ENCODE data around the gene RPS6KA4. TPM values are rescaled to one million over a fixed set of nuclear protein-coding genes. Genes with fewer than 3 reads are reported as not detected.
A peak's percentile ranks its signal among the peaks of the same experiment; 100 is the strongest.

Gene RPS6KA4
- total and polyA plus RNA-seq, 7 donors, result 14.4 to 48.4 (median 17.9) TPM

- H3K9me3 ChIP-seq, result no peaks in the 10 kb centered on the region
- WGBS, 2 donors, result 14 to 26% methylated on average over 55 of the region's 55 CpGs
Observed at GRCh38 chr11:64341851-64342791, 16.8 kb upstream of the RPS6KA4 start.

GRCh38 chr11:64342869-64343745, 15.9 kb upstream of the RPS6KA4 start:
- no peak for TF ChIP-seq POLR2A (IDR thresholded peaks at IDR 0.05)
- TF ChIP-seq CTCF (IDR thresholded peaks at IDR 0.05), result no peak
- no peak for TF ChIP-seq POLR2AphosphoS5 (IDR thresholded peaks at IDR 0.05)
- no peak for TF ChIP-seq EP300 (IDR thresholded peaks at IDR 0.05)
- H3K27ac ChIP-seq, result peak overlapping the region; percentile 78 to 84 (median 82)
- no peaks in the 10 kb centered on the region for H3K9me3 ChIP-seq
- WGBS, 2 donors, result 57 to 71% methylated on average over 29 of the region's 29 CpGs
- H3K27me3 ChIP-seq, result no peaks in the 10 kb centered on the region
- peaks cover 0 to 24% (median 12%) of the 10 kb centered on the region in 4 donors for H3K4me1 ChIP-seq
- intact Hi-C loops (cut with DNase I), result loop anchor here (2.0 kb wide), 1 partner anchor 24 kb away; the partner anchor contains the start of gene PRDX5
- DNase-seq, result no peak
- no peaks in the 10 kb centered on the region for H3K36me3 ChIP-seq
- peak overlapping the region; percentile 9 to 44 (median 39) for H3K4me3 ChIP-seq

More at GRCh38 chr11:64341851-64342791, 16.8 kb upstream of the RPS6KA4 start:
- Histone ChIP-seq H3K36me3 (no peaks in the 10 kb centered on the region), H3K27ac (peak overlapping the region; percentile 78 to 84 (median 82)), H3K4me1 (peaks cover 0 to 24% (median 12%) of the 10 kb centered on the region in 4 donors), H3K4me3 (peak overlapping the region; percentile 9 to 44 (median 39)), H3K27me3 (no peaks in the 10 kb centered on the region)
- DNase-seq, result peak; percentile 94
- TF ChIP-seq CTCF (IDR thresholded peaks at IDR 0.05) (peak; percentile 8 to 56 (median 46)), EP300 (IDR thresholded peaks at IDR 0.05) (no peak), POLR2AphosphoS5 (IDR thresholded peaks at IDR 0.05) (peak; percentile 44 to 75 (median 60)), POLR2A (IDR thresholded peaks at IDR 0.05) (peak in 1 of 2 donors; percentile 29)
- intact Hi-C loops (cut with DNase I), result loop anchor here (2.0 kb wide), 1 partner anchor 23 kb away; the partner anchor contains the start of gene PRDX5

- Histone ChIP-seq H3K9me3 (no peaks in the 10 kb centered on the region), H3K27ac (no peak overlapping the region), H3K4me1 (peaks cover 0 to 24% (median 12%) of the 10 kb centered on the region in 4 donors), H3K27me3 (no peaks in the 10 kb centered on the region), H3K36me3 (no peaks in the 10 kb centered on the region), H3K4me3 (no peak overlapping the region)
- intact Hi-C loops (cut with DNase I), result loop anchor here (2.0 kb wide), 1 partner anchor 25 kb away; the partner anchor contains the start of gene PRDX5
- 83 to 91% methylated on average over 18 of the region's 18 CpGs for WGBS, 2 donors
- DNase-seq, result no peak
- TF ChIP-seq POLR2AphosphoS5 (IDR thresholded peaks at IDR 0.05), result no peak
- TF ChIP-seq POLR2A (IDR thresholded peaks at IDR 0.05), result no peak
Observed at GRCh38 chr11:64343767-64344559, 15.0 kb upstream of the RPS6KA4 start.

DNA sequence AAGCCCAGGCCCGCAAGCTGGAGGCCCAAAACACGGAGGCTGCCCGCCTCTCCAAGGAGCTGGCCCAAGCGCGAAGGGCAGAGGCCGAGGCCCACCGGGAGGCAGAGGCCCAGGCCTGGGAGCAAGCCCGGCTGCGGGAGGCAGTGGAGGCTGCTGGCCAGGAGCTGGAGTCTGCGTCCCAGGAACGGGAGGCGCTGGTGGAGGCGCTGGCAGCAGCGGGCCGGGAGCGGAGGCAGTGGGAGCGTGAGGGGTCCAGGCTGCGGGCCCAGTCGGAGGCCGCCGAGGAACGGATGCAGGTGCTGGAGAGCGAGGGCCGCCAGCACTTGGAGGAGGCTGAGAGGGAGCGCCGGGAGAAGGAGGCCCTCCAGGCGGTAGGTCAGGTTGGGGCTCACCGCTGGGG, 14.2 kb upstream of the RPS6KA4 start:
- Histone ChIP-seq H3K4me3 (no peak overlapping the region), H3K27me3 (no peaks in the 10 kb centered on the region), H3K27ac (no peak overlapping the region), H3K4me1 (peaks cover 0 to 24% (median 12%) of the 10 kb centered on the region in 4 donors), H3K36me3 (no peaks in the 10 kb centered on the region), H3K9me3 (no peaks in the 10 kb centered on the region)
- 96 to 97% methylated on average over 28 of the region's 28 CpGs for WGBS, 2 donors
- TF ChIP-seq EP300 (IDR thresholded peaks at IDR 0.05) (no peak), POLR2AphosphoS5 (IDR thresholded peaks at IDR 0.05) (no peak), POLR2A (IDR thresholded peaks at IDR 0.05) (no peak), CTCF (IDR thresholded peaks at IDR 0.05) (no peak)
- no peak for DNase-seq
- intact Hi-C loops (cut with DNase I), result no loop called here

Data from sigmoid colon (tissue), 7 donors.